ENCODE measurements around the gene ZCCHC9.
"Not testable (repeated sequence)": the region's sequence is repeated elsewhere in the genome, so short reads cannot be mapped to it uniquely, and the experiment has no call there.

Gene ZCCHC9

DNA sequence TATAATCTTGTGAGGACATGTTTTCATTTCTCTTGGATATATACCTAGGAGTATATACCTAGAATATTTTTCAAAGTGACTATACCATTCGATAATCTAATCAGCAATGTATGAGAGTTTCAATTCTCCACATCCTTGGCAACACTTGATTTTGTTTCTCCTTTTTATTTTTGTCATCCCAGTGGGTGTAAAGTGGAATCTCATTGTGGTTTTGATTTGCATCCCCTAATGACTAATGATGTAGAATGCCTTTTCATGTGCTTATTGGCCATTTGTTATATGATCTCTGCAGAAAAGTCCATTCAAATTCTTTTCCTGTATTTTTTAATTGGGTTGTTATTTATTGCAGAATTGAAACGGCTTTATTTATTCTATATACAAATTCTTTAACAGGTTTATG is 15.2 kb downstream of the ZCCHC9 start:
- TF ChIP-seq CTCF (IDR thresholded peaks at IDR 0.05; ENCODE audit: extremely low read depth, missing control alignments): no peak
- DNase-seq (ENCODE audit: low spot score): no peak

DNA sequence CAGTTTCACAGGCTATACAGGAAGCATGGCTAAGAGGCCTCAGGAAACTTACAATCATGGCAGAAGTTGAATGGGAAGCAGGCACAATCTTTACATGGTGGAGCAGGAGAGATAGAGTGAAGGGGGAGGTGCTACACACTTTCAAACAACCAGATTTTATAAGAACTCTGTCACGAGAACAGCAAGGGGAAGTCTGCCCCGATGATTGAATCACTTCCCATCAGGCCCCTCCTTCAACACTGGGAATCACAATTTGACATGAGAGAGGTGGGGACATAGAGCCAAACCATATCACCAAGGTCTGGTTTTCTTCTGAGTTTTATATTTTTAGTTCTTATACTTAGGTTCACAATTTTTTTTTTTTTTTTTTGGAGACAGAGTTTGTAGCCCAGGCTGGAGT is 16.1 kb downstream of the ZCCHC9 start:
- DNase-seq (ENCODE audit: low spot score): no peak
- no peak for TF ChIP-seq CTCF (IDR thresholded peaks at IDR 0.05; ENCODE audit: extremely low read depth, missing control alignments)

DNA sequence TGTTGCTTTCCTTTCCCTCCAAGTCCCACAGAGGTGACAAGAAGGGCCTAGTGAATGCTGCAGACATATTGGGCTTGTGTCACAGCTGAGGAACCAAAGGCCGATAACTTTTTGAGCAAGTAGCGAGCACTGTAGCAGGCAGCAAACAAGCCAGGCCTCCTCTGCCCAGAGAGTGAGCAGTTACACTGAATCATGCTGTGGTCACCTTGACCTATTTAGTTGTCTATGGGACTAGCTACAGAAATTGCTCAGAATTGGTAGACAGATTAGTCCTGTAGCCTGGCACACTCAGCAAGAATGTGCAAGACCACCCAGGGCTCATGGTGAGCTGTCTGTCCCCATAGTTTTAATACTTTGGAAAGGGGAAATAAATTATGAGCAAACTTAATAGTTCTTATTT is 25.2 kb downstream of the ZCCHC9 start:
- no peak for DNase-seq (ENCODE audit: low spot score)
- no peak for TF ChIP-seq CTCF (IDR thresholded peaks at IDR 0.05; ENCODE audit: extremely low read depth, missing control alignments)

DNA sequence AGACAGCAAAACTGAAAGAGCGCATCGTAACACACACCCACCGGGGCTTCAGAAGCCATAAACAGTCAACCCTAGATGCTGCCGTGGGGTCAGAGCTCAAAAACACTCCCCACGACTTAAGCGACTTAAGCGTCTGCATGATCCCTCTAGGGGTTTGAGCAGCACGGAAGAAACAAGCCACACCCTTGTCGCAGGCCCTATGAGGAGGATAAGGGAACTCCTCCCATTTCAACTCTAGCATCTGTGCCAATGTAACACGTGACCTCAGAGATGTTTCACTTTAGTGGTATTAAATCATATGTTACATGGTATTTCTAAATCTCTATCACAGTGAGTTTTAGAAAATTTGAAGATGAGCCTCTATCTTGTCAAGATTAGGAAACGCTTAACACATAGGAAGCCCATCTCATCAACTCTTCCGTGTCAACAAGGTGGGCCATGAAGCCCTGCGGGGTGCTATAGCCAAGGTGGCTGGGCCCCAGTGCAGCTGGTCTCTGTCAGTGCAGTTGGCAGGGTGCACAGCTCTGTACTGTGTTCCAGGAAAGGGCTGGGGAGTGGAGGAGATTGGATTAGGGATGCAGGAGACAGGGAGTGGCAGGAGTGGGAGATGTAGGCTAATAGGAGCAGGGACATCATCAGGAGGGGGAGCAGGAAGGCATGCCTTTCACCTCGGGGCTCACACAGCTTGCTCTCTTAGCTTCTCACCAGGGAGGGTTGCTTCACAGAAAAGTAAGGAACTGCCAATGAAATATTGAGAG is 33.1 kb downstream of the ZCCHC9 start:
- TF ChIP-seq CTCF (IDR thresholded peaks at IDR 0.05; ENCODE audit: extremely low read depth, missing control alignments): no peak
- no peak for DNase-seq (ENCODE audit: low spot score)

- TF ChIP-seq CTCF (IDR thresholded peaks at IDR 0.05; ENCODE audit: extremely low read depth, missing control alignments): no peak
- no peak for DNase-seq (ENCODE audit: low spot score)
These were observed 34.6 kb downstream of the ZCCHC9 start for GRCh38 chr5:81335946-81336345.

DNA sequence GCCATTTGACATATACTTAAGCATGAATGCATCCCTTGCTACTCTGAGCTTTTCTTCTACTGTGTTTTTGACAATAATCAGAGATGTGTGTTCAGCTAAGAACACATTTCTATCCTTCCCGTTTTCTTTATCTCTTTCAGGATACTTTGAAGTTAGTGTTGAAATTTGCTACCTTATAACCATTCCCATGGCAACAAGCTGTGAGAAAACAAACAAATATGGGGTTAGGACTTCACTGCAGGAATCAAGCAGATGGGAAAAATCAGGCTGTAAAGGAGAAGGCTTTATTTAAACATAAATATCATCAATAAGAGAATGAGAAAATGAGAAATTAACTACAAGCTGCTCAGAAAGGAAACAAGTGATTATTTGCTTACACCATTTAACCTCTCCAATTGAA is 35.2 kb downstream of the ZCCHC9 start:
- DNase-seq (ENCODE audit: low spot score): no peak
- no peak for TF ChIP-seq CTCF (IDR thresholded peaks at IDR 0.05; ENCODE audit: extremely low read depth, missing control alignments)

DNA sequence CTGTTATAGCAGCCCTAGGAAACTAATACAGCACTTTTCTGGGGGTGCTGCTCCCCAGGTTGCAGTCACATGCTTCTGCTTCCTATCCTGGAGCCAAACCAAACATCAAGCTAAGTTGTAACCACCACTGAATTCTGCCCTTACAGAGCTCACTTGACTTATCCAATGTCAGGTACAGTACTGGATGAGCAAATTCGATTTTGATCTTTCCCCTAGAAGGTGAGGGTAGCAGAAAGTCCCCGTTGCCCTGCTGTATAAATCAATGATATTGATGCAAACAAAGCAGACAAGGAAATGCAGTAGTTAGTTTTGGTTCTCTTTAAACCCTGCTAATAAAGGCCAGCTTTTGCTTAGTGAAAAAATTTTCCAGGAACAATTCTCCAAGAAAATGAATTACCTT is 36.4 kb downstream of the ZCCHC9 start:
- no peak for TF ChIP-seq CTCF (IDR thresholded peaks at IDR 0.05; ENCODE audit: extremely low read depth, missing control alignments)

GRCh38 chr5:81338213-81338612 is 36.8 kb downstream of the ZCCHC9 start:
- DNase-seq (ENCODE audit: low spot score): not testable (repeated sequence)

More for the DNA sequence above, 36.4 kb downstream of the ZCCHC9 start:
- no peak for DNase-seq (ENCODE audit: low spot score)
